ENCODE results near the gene RILPL2.
"Not testable (repeated sequence)": the region's sequence is repeated elsewhere in the genome, so short reads cannot be mapped to it uniquely, and the experiment has no call there.

The RILPL2 gene

GRCh38 chr12:123436017-123436964 lies at the start of gene RILPL2:
Gene RILPL2 (minus strand): TSS chr12:123436684. CDS start chr12:123436420, 264 bp downstream.
- peak within 1 kb of the TSS; percentile 64 to 91 (median 84) for H3K27ac ChIP-seq
- H3K4me3 ChIP-seq = peak within 1 kb of the TSS; percentile 49 to 76 (median 61)

- no peak overlapping the region for H3K27ac ChIP-seq
- no peak overlapping the region for H3K4me3 ChIP-seq
Observed at GRCh38 chr12:123485756-123486155, 49.3 kb upstream of the RILPL2 start.

- no peak overlapping the region for H3K27ac ChIP-seq
- no peak overlapping the region for H3K4me3 ChIP-seq
Observed at GRCh38 chr12:123483602-123484248, 47.2 kb upstream of the RILPL2 start.

GRCh38 chr12:123482876-123483275 lies 46.4 kb upstream of the RILPL2 start:
- Histone ChIP-seq H3K27ac (no peak overlapping the region), H3K4me3 (no peak overlapping the region)

- not testable (repeated sequence) for H3K4me3 ChIP-seq, H3K27ac ChIP-seq
Observed at GRCh38 chr12:123481251-123481650, 44.8 kb upstream of the RILPL2 start.

GRCh38 chr12:123479442-123480180 lies 43.1 kb upstream of the RILPL2 start:
- Histone ChIP-seq H3K4me3 (no peak overlapping the region), H3K27ac (peak overlapping the region in 8 of 21 experiments; percentile 2 to 74 (median 33))

- Histone ChIP-seq H3K27ac (peak overlapping the region in 6 of 21 experiments; percentile 23 to 74 (median 33)), H3K4me3 (no peak overlapping the region)
Observed at GRCh38 chr12:123478762-123479161, 42.3 kb upstream of the RILPL2 start.

- Histone ChIP-seq H3K4me3 (no peak overlapping the region), H3K27ac (peak overlapping the region in 1 of 21 experiments; percentile 30)
Observed at GRCh38 chr12:123478069-123478468, 41.6 kb upstream of the RILPL2 start.

GRCh38 chr12:123475246-123475703 lies 38.8 kb upstream of the RILPL2 start:
- peak overlapping the region in 5 of 21 experiments; percentile 3 to 60 (median 55) for H3K27ac ChIP-seq
- H3K4me3 ChIP-seq = no peak overlapping the region

GRCh38 chr12:123474485-123475245 lies 38.2 kb upstream of the RILPL2 start:
- H3K27ac ChIP-seq = peak overlapping the region in 4 of 21 experiments; percentile 3 to 60 (median 40)
- H3K4me3 ChIP-seq = no peak overlapping the region

- H3K4me3 ChIP-seq = no peak overlapping the region
- H3K27ac ChIP-seq = no peak overlapping the region
Observed at GRCh38 chr12:123472438-123472849, 36.0 kb upstream of the RILPL2 start.

GRCh38 chr12:123471374-123472068 lies 35.0 kb upstream of the RILPL2 start:
- no peak overlapping the region for H3K27ac ChIP-seq
- no peak overlapping the region for H3K4me3 ChIP-seq

GRCh38 chr12:123469978-123470377 lies 33.5 kb upstream of the RILPL2 start:
- no peak overlapping the region for H3K27ac ChIP-seq
- H3K4me3 ChIP-seq = no peak overlapping the region

- no peak overlapping the region for H3K4me3 ChIP-seq
- H3K27ac ChIP-seq = no peak overlapping the region
Observed at GRCh38 chr12:123468786-123469185, 32.3 kb upstream of the RILPL2 start.

- H3K27ac ChIP-seq = no peak overlapping the region
- no peak overlapping the region for H3K4me3 ChIP-seq
Observed at GRCh38 chr12:123465084-123465483, 28.6 kb upstream of the RILPL2 start.

- not testable (repeated sequence) for H3K27ac ChIP-seq, H3K4me3 ChIP-seq
Observed at GRCh38 chr12:123463174-123463573, 26.7 kb upstream of the RILPL2 start.

- H3K4me3 ChIP-seq = peak within 1 kb of the TSS; percentile 54 to 93 (median 83)
- H3K27ac ChIP-seq = peak within 1 kb of the TSS; percentile 95 to 100 (median 98)
Observed at GRCh38 chr12:123457980-123458779, 21.7 kb upstream of the RILPL2 start, which contains the start of gene SNRNP35. Gene SNRNP35 (plus strand): TSS chr12:123458139. CDS start chr12:123465541, 7,402 bp downstream.

GRCh38 chr12:123453165-123453564 lies 16.7 kb upstream of the RILPL2 start:
- Histone ChIP-seq H3K4me3 (no peak overlapping the region), H3K27ac (no peak overlapping the region)

Data from skin epidermis (tissue), 12 donors.